K562 (cell line): ENCODE measurements around the gene PMFBP1. TPM values are rescaled to one million over a fixed set of nuclear protein-coding genes. Genes with fewer than 3 reads are reported as not detected.

ENCODE experiments used
- ATAC-seq: fragments of 200-7000 bp; cut with Tn5 transposase; 3 replicates; pipeline ENCODE4 v1.9.1; 2020; ENCODE audit warnings: moderate library complexity
- BruUV-seq: library from RNA; stranded (reverse); fragments of 400-500 nt; replicated peaks from 2 replicates; lab custom pipeline; 2021; lab: Mats Ljungman, UMichigan
- CTCF ChIA-PET: fragments of 300-600 bp; formaldehyde crosslinking; extraction: SDS; loops from one replicate; lab custom pipeline; 2021; ENCODE audit warnings: low intra/inter-chr PET ratio; lab: Yijun Ruan, JAX
- POLR2A ChIA-PET: fragments of 300-600, 350-650 bp; sonication (Branson Sonifier 250); formaldehyde crosslinking; extraction: SDS; loops from one replicate; lab custom pipeline; 2021; ENCODE audit warnings: antibody characterized with exemption, inconsistent platforms; lab: Yijun Ruan, JAX
- DNase-seq, 4 experiments: peaks; one replicate each; pipeline versions ENCODE4 v3.0.0 to v3.0.0-alpha.2; 2011 to 2018; ENCODE audit warnings: low spot score in 3 of 4, mixed read lengths in 3 of 4; ENCODE audit errors: extremely low read depth in 1 of 4
- FAIRE-seq: peaks from 2 replicates; lab custom pipeline; 2011; peaks lifted over from hg19 to GRCh38; lab: Jason Lieb, UNC
- H2AFZ ChIP-seq: 2 replicates; pipeline ENCODE4 v1.6.0; 2011; ENCODE audit warnings: low read depth, low read length, control low read depth, inconsistent platforms
- H3K27ac ChIP-seq: fragments of 200-600 bp; 3 replicates; pipeline ENCODE4 v1.8.0; 2011; ENCODE audit warnings: low read depth, mild to moderate bottlenecking, control low read depth, inconsistent platforms, low read length, moderate library complexity, mixed read lengths; ENCODE audit errors: extremely low read depth
- H3K27me3 ChIP-seq, 2 experiments: fragments of 300-600 bp in 1 of 2; 2 replicates in 1 of 2; 3 replicates in 1 of 2; pipeline versions ENCODE4 v1.6.0 to v1.8.0; 2011; ENCODE audit warnings: inconsistent platforms in 2 of 2, low read length in 2 of 2, mild to moderate bottlenecking in 1 of 2, mixed read lengths in 1 of 2, moderate library complexity in 1 of 2; ENCODE audit not compliant: control insufficient read depth in 2 of 2, insufficient read depth in 2 of 2
- H3K36me3 ChIP-seq: fragments of 300-600 bp; 3 replicates; pipeline ENCODE4 v1.8.0; 2011; ENCODE audit warnings: mild to moderate bottlenecking, low read length, inconsistent platforms; ENCODE audit not compliant: control insufficient read depth, insufficient read depth
- H3K4me1 ChIP-seq, 2 experiments: fragments of 200-600 bp in 1 of 2; replicated peaks in 1 of 2; 2 replicates in 1 of 2; 3 replicates in 1 of 2; pipeline versions ENCODE4 v1.5.1 to v1.8.0; 2011; ENCODE audit warnings: inconsistent platforms in 2 of 2, low read length in 2 of 2, mild to moderate bottlenecking in 1 of 2, mixed read lengths in 1 of 2, moderate library complexity in 1 of 2; ENCODE audit not compliant: control insufficient read depth in 2 of 2, insufficient read depth in 2 of 2
- H3K4me2 ChIP-seq: 2 replicates; pipeline ENCODE4 v1.6.1; 2011; ENCODE audit warnings: low read length, control low read depth, inconsistent platforms, mixed read lengths; ENCODE audit not compliant: insufficient read depth
- H3K4me3 ChIP-seq: fragments of 200-600 bp; sonication (generic), shearing (Covaris generic); 2 replicates; pipeline ENCODE4 v1.5.1; 2016; ENCODE audit warnings: control low read depth, inconsistent platforms
- H3K79me2 ChIP-seq: fragments of 200-600 bp; 3 replicates; pipeline ENCODE4 v1.8.0; 2011; ENCODE audit warnings: low read length, inconsistent platforms; ENCODE audit not compliant: control insufficient read depth, insufficient read depth
- H3K9ac ChIP-seq, 2 experiments: 2 replicates each; pipeline versions ENCODE4 v1.6.0 to v1.6.1; 2011; ENCODE audit warnings: low read depth in 2 of 2, low read length in 2 of 2, control low read depth in 1 of 2, inconsistent platforms in 1 of 2, mild to moderate bottlenecking in 1 of 2, mixed read lengths in 1 of 2; ENCODE audit not compliant: insufficient read depth in 1 of 2
- H3K9me1 ChIP-seq: one replicate; pipeline ENCODE4 v1.6.0; 2011; ENCODE audit warnings: inconsistent platforms, mild to moderate bottlenecking, low read length, moderate library complexity; ENCODE audit not compliant: control insufficient read depth, insufficient read depth
- H3K9me3 ChIP-seq: replicated peaks from 2 replicates; pipeline ENCODE4 v1.5.1; 2011; ENCODE audit warnings: low read depth, low read length, inconsistent platforms; ENCODE audit not compliant: control insufficient read depth, insufficient read depth
- H4K20me1 ChIP-seq: replicated peaks from 2 replicates; pipeline ENCODE4 v1.6.1; 2011; ENCODE audit warnings: low read length, inconsistent platforms, mixed read lengths; ENCODE audit not compliant: control insufficient read depth, insufficient read depth
- BDP1 ChIP-seq: IDR thresholded peaks from 3 replicates; pipeline ENCODE4 v1.6.1; 2011; ENCODE audit not compliant: insufficient read length, insufficient read depth
- CSDE1 ChIP-seq, 2 experiments: fragments of 450-650 bp; IDR thresholded peaks; 2 replicates each; pipeline ENCODE4 v1.6.1; 2016; ENCODE audit warnings: mild to moderate bottlenecking in 1 of 2
- KHSRP ChIP-seq: fragments of 450-650 bp; IDR thresholded peaks from 2 replicates; pipeline ENCODE4 v1.6.1; 2017
- MCM5 ChIP-seq: fragments of 450-650 bp; IDR thresholded peaks from 2 replicates; pipeline ENCODE4 v1.6.1; 2016; ENCODE audit warnings: low read depth
- NR4A1 ChIP-seq, 2 experiments: fragments of 250-450 bp in 1 of 2; fragments of 450-650 bp in 1 of 2; sonication (Bioruptor Pico) in 1 of 2; IDR thresholded peaks; 2 replicates each; pipeline versions ENCODE4 v1.4.0 to v1.6.1; 2016 to 2020; ENCODE audit warnings: mild to moderate bottlenecking in 2 of 2, missing compliant biosample characterization in 1 of 2, missing genetic modification characterization in 1 of 2, moderate library complexity in 1 of 2
- OTX1 ChIP-seq: fragments of 450-650 bp; formaldehyde crosslinking; IDR thresholded peaks from 2 replicates; pipeline ENCODE4 v1.4.0; 2022; ENCODE audit warnings: mild to moderate bottlenecking
- POLR2AphosphoS2 ChIP-seq: IDR thresholded peaks from 2 replicates; pipeline ENCODE4 v1.6.1; 2012; ENCODE audit warnings: low read length, improper control_type of control experiment
- ZNF165 ChIP-seq: fragments of 250-450 bp; sonication (Bioruptor Pico); IDR thresholded peaks from 2 replicates; pipeline ENCODE4 v1.4.0; 2020; ENCODE audit warnings: borderline replicate concordance
- ZNF444 ChIP-seq: fragments of 250-450 bp; sonication (Bioruptor Pico); IDR thresholded peaks from 2 replicates; pipeline ENCODE4 v1.4.0; 2020; ENCODE audit warnings: mild to moderate bottlenecking, moderate library complexity
- ZNF830 ChIP-seq: fragments of 250-450 bp; sonication (Bioruptor Pico); IDR thresholded peaks from 2 replicates; pipeline ENCODE4 v1.5.0; 2021; ENCODE audit warnings: mild to moderate bottlenecking
- ZSCAN29 ChIP-seq: fragments of 450-650 bp; IDR thresholded peaks from 2 replicates; pipeline ENCODE4 v1.6.1; 2017
- WGBS: fragments of 100-300 bp; shearing (Covaris generic); methylation state at CpG from one replicate; pipeline ENCODE4 v1.1.6; 2016; ENCODE audit warnings: low coverage, mixed read lengths; ENCODE audit not compliant: insufficient coverage; ENCODE audit errors: missing lambda C conversion rate; 5-methylcytosine and 5-hydroxymethylcytosine counted together
- in situ Hi-C: fragments of 300-500 bp; cut with MboI; formaldehyde crosslinking; loops from 4 replicates; pipeline ENCODE4 v1.15.0; 2018; ENCODE audit warnings: inconsistent platforms, mixed read lengths
- intact Hi-C: fragments of 100-400 bp; cut with micrococcal nuclease; formaldehyde crosslinking; loops from 2 replicates; pipeline ENCODE4 v1.14.2; 2022
- polyA plus RNA-seq, 8 experiments: library from polyadenylated mRNA; depleted of rRNA in 4 of 8; stranded (reverse) in 5 of 8; unstranded in 3 of 8; fragments of >200 nt; fragmentation: Nextera tagmentation in 2 of 8; fragmentation: Illumina TruSeq in 1 of 8; extraction: Ambion mirVana in 2 of 8; extraction: Trizol in 1 of 8; gene quantifications; 2 replicates each; pipeline versions ENCODE4 v1.2.1 to v1.2.3, GENCODE V29; 2011 to 2014; ENCODE audit warnings: inconsistent platforms in 1 of 8, missing spikeins in 1 of 8
- total RNA-seq, 7 experiments: library from RNA; depleted of rRNA in 6 of 7; stranded (reverse); fragments of >200 nt in 6 of 7; fragmentation: Illumina TruSeq in 2 of 7; extraction: Trizol in 2 of 7; gene quantifications; 2 replicates each; pipeline versions ENCODE4 v1.2.1 to v1.2.3, GENCODE V29; 2011 to 2021; ENCODE audit warnings: low replicate concordance in 1 of 7
- TF ChIP-seq, protein P1 (sequence below): sonication (generic); formaldehyde crosslinking; IDR thresholded peaks from 2 replicates; pipeline ENCODE4 v1.8.0; 2022; ENCODE audit warnings: mild to moderate bottlenecking, missing genetic modification reagents, borderline replicate concordance

PMFBP1 gene
- total and polyA plus RNA-seq, 9 of the 15 experiments (the other 6 are each of a cell fraction or from before 2014, with no cell fraction given), result 0.13 to 0.91 (median 0.47) TPM

DNA sequence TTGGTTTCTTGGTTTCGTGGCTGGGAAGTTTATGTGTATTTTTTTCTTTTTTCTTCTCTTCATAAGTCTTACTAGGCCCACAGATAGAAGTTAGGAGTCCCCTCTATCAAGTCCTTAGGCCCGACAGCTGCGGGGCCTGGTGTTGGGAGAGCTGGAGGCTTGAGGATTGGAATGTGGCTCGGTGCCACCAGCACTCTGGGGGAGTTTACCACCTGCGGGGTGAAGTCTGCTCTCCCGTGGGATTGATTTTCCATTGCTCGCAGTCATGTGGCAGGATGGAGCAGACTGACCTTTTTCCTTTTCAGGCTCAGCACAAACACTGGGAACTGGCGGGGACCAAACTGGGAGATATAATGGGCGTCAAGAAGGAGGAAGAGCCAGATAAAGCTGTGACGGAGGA is 70.8 kb downstream of the PMFBP1 start:
- intact Hi-C loops (no loop called here), in situ Hi-C loops (loop anchor here (5.0 kb wide), 1 partner anchor 34 kb away; no protein-coding TSS in a partner anchor)
- Histone ChIP-seq H3K27ac (no peak overlapping the region), H3K4me3 (no peak overlapping the region), H3K9me3 (no peaks in the 10 kb centered on the region), H3K9ac (no peak overlapping the region), H3K9me1 (no peaks in the 10 kb centered on the region), H2AFZ (no peak overlapping the region), H3K36me3 (peaks cover 99% of the 10 kb centered on the region), H3K27me3 (no peaks in the 10 kb centered on the region), H3K79me2 (peaks cover 1% of the 10 kb centered on the region; the same call in 1 of the 3 replicates), H3K4me2 (no peak overlapping the region), H3K4me1 (peaks cover 0 to 3% of the 10 kb centered on the region in 2 experiments; a peak in 1 of 5 replicates), H4K20me1 (0 out of 2 replicates have a peak, but pooled peaks cover 10% of the 10 kb centered on the region)
- WGBS, result 88% methylated on average over 9 of the region's 10 CpGs
- FAIRE-seq (no peak), ATAC-seq (no peak), DNase-seq (no peak)
- ChIA-PET POLR2A (no interaction called here), CTCF (no interaction called here)
- BruUV-seq, result no TSS peak
- TF ChIP-seq ZSCAN29 (no peak), ZNF444 (no peak), KHSRP (no peak), CSDE1 (IDR thresholded peaks at IDR 0.05) (no peak), BDP1 (no peak), NR4A1 (CRISPR knock-in tag; IDR thresholded peaks at IDR 0.05) (no peak), NR4A1 (tag; IDR thresholded peaks at IDR 0.05) (no peak), ZNF830 (CRISPR knock-in tag) (no peak), MCM5 (no peak), POLR2AphosphoS2 (no peak), ZNF165 (CRISPR knock-in tag) (no peak), OTX1 (CRISPR knock-in tag) (no peak)
- TF ChIP-seq, protein P1, sequence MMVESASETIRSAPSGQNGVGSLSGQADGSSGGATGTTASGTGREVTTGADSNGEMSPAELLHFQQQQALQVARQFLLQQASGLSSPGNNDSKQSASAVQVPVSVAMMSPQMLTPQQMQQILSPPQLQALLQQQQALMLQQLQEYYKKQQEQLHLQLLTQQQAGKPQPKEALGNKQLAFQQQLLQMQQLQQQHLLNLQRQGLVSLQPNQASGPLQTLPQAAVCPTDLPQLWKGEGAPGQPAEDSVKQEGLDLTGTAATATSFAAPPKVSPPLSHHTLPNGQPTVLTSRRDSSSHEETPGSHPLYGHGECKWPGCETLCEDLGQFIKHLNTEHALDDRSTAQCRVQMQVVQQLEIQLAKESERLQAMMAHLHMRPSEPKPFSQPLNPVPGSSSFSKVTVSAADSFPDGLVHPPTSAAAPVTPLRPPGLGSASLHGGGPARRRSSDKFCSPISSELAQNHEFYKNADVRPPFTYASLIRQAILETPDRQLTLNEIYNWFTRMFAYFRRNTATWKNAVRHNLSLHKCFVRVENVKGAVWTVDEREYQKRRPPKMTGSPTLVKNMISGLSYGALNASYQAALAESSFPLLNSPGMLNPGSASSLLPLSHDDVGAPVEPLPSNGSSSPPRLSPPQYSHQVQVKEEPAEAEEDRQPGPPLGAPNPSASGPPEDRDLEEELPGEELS (CRISPR knock-in tag), result no peak
